Epithelial cell of prostate (primary cell): ENCODE results near the gene PCDHGA10.
A peak's percentile ranks its signal among the peaks of the same experiment; 100 is the strongest.
"Not testable (repeated sequence)": the region's sequence is repeated elsewhere in the genome, so short reads cannot be mapped to it uniquely, and the experiment has no call there.

ENCODE experiments used
- DNase-seq: peaks from one replicate; pipeline ENCODE4 v3.0.0-alpha.2; 2011; ENCODE audit warnings: low read depth, low spot score
- H3K27ac ChIP-seq: fragments of 450-650 bp; 2 replicates; pipeline ENCODE4 v1.5.1; 2017; ENCODE audit warnings: mild to moderate bottlenecking

The PCDHGA10 gene

GRCh38 chr5:141392429-141393198 lies 20.2 kb upstream of the PCDHGA10 start, which contains the start of gene PCDHGA8:
TSS of gene PCDHGA8 (plus strand) at chr5:141392633. CDS start at chr5:141392814, 181 bp downstream.
- DNase-seq = no peak
- H3K27ac ChIP-seq = no peak within 1 kb of the TSS

GRCh38 chr5:141393267-141393666 lies 19.5 kb upstream of the PCDHGA10 start:
- DNase-seq = no peak

GRCh38 chr5:141394401-141395187 lies 18.2 kb upstream of the PCDHGA10 start:
- not testable (repeated sequence) for DNase-seq, H3K27ac ChIP-seq

More at GRCh38 chr5:141393267-141393666, 19.5 kb upstream of the PCDHGA10 start:
- H3K27ac ChIP-seq = no peak overlapping the region

GRCh38 chr5:141397756-141398551 lies 14.8 kb upstream of the PCDHGA10 start, which contains the start of gene PCDHGB5:
TSS of gene PCDHGB5 (plus strand) at chr5:141397947. CDS start at chr5:141398128, 181 bp downstream.
- not testable (repeated sequence) for H3K27ac ChIP-seq, DNase-seq

- DNase-seq = no peak
- no peak overlapping the region for H3K27ac ChIP-seq
Measured at GRCh38 chr5:141398608-141399007, 14.2 kb upstream of the PCDHGA10 start.

GRCh38 chr5:141399555-141400258 lies 13.1 kb upstream of the PCDHGA10 start:
- no peak for DNase-seq
- no peak overlapping the region for H3K27ac ChIP-seq

- DNase-seq = no peak
- no peak within 1 kb of the TSS for H3K27ac ChIP-seq
Measured at GRCh38 chr5:141402553-141403243, 10.1 kb upstream of the PCDHGA10 start, which contains the start of gene PCDHGA9. TSS of gene PCDHGA9 (plus strand) at chr5:141402778. CDS start at chr5:141402953, 175 bp downstream.

- no peak for DNase-seq
- no peak overlapping the region for H3K27ac ChIP-seq
Measured at GRCh38 chr5:141403387-141403786, 9.4 kb upstream of the PCDHGA10 start.

GRCh38 chr5:141407790-141408505 lies 4.8 kb upstream of the PCDHGA10 start, which contains the start of gene PCDHGB6:
TSS of gene PCDHGB6 (plus strand) at chr5:141408021. CDS start at chr5:141408203, 182 bp downstream.
- DNase-seq = not testable (repeated sequence)

GRCh38 chr5:141409598-141410306 lies 3.0 kb upstream of the PCDHGA10 start:
- DNase-seq = no peak

More at GRCh38 chr5:141407790-141408505, 4.8 kb upstream of the PCDHGA10 start, which contains the start of gene PCDHGB6:
- not testable (repeated sequence) for H3K27ac ChIP-seq

GRCh38 chr5:141411575-141411974 lies 1.2 kb upstream of the PCDHGA10 start:
- H3K27ac ChIP-seq = no peak overlapping the region
- no peak for DNase-seq

More at GRCh38 chr5:141409598-141410306, 3.0 kb upstream of the PCDHGA10 start:
- H3K27ac ChIP-seq = no peak overlapping the region

- no peak for DNase-seq
- no peak overlapping the region for H3K27ac ChIP-seq
Measured at GRCh38 chr5:141413540-141414069, 818 bp downstream of the PCDHGA10 start.

- not testable (repeated sequence) for H3K27ac ChIP-seq, DNase-seq
Measured at GRCh38 chr5:141414548-141415274, 1.9 kb downstream of the PCDHGA10 start.

GRCh38 chr5:141415275-141415618 lies 2.5 kb downstream of the PCDHGA10 start:
- not testable (repeated sequence) for DNase-seq, H3K27ac ChIP-seq

GRCh38 chr5:141417494-141418172 lies 4.8 kb downstream of the PCDHGA10 start, which contains the start of gene PCDHGB7:
TSS of gene PCDHGB7 (plus strand) at chr5:141417677. CDS start at chr5:141417860, 183 bp downstream.
- not testable (repeated sequence) for H3K27ac ChIP-seq
- DNase-seq = peak; percentile 31
